ENCODE data around the gene DGKG.

DGKG gene

DNA sequence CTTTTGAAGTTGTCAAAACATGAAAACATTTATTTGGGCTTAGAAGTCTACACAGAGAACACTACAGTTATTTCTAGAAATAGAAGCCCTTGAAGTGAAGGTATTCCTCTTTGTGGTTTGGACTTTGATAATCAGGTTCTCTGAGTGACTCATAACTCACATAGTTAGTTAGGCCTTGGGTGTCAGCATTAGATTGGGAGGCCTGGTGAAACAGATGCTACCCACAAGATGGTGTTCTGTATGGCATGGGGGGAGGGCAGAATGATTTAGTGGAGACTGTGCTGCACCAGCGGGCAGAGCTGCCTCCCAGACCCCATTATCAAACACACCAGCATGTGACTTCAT, 144.2 kb downstream of the DGKG start:
- no peak for DNase-seq (ENCODE audit: low read depth in 1 of 2, low spot score in 1 of 2)
- H3K27ac ChIP-seq (replicated peaks), result no peak overlapping the region
- no peak for TF ChIP-seq GABPA (IDR thresholded peaks at IDR 0.05; ENCODE audit: low read depth)
- TF ChIP-seq, protein P1, sequence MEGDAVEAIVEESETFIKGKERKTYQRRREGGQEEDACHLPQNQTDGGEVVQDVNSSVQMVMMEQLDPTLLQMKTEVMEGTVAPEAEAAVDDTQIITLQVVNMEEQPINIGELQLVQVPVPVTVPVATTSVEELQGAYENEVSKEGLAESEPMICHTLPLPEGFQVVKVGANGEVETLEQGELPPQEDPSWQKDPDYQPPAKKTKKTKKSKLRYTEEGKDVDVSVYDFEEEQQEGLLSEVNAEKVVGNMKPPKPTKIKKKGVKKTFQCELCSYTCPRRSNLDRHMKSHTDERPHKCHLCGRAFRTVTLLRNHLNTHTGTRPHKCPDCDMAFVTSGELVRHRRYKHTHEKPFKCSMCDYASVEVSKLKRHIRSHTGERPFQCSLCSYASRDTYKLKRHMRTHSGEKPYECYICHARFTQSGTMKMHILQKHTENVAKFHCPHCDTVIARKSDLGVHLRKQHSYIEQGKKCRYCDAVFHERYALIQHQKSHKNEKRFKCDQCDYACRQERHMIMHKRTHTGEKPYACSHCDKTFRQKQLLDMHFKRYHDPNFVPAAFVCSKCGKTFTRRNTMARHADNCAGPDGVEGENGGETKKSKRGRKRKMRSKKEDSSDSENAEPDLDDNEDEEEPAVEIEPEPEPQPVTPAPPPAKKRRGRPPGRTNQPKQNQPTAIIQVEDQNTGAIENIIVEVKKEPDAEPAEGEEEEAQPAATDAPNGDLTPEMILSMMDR (IDR thresholded peaks at IDR 0.05; ENCODE audit: insufficient read depth, low read length), result no peak
- no peak for TF ChIP-seq POLR2AphosphoS5 (IDR thresholded peaks at IDR 0.05; ENCODE audit: low read depth)
- TF ChIP-seq, protein P2, sequence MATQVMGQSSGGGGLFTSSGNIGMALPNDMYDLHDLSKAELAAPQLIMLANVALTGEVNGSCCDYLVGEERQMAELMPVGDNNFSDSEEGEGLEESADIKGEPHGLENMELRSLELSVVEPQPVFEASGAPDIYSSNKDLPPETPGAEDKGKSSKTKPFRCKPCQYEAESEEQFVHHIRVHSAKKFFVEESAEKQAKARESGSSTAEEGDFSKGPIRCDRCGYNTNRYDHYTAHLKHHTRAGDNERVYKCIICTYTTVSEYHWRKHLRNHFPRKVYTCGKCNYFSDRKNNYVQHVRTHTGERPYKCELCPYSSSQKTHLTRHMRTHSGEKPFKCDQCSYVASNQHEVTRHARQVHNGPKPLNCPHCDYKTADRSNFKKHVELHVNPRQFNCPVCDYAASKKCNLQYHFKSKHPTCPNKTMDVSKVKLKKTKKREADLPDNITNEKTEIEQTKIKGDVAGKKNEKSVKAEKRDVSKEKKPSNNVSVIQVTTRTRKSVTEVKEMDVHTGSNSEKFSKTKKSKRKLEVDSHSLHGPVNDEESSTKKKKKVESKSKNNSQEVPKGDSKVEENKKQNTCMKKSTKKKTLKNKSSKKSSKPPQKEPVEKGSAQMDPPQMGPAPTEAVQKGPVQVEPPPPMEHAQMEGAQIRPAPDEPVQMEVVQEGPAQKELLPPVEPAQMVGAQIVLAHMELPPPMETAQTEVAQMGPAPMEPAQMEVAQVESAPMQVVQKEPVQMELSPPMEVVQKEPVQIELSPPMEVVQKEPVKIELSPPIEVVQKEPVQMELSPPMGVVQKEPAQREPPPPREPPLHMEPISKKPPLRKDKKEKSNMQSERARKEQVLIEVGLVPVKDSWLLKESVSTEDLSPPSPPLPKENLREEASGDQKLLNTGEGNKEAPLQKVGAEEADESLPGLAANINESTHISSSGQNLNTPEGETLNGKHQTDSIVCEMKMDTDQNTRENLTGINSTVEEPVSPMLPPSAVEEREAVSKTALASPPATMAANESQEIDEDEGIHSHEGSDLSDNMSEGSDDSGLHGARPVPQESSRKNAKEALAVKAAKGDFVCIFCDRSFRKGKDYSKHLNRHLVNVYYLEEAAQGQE (IDR thresholded peaks at IDR 0.05; ENCODE audit: insufficient replicate concordance, low read depth), result no peak
- no peak for TF ChIP-seq SPI1 (IDR thresholded peaks at IDR 0.05; ENCODE audit: borderline replicate concordance, low read depth)

DNA sequence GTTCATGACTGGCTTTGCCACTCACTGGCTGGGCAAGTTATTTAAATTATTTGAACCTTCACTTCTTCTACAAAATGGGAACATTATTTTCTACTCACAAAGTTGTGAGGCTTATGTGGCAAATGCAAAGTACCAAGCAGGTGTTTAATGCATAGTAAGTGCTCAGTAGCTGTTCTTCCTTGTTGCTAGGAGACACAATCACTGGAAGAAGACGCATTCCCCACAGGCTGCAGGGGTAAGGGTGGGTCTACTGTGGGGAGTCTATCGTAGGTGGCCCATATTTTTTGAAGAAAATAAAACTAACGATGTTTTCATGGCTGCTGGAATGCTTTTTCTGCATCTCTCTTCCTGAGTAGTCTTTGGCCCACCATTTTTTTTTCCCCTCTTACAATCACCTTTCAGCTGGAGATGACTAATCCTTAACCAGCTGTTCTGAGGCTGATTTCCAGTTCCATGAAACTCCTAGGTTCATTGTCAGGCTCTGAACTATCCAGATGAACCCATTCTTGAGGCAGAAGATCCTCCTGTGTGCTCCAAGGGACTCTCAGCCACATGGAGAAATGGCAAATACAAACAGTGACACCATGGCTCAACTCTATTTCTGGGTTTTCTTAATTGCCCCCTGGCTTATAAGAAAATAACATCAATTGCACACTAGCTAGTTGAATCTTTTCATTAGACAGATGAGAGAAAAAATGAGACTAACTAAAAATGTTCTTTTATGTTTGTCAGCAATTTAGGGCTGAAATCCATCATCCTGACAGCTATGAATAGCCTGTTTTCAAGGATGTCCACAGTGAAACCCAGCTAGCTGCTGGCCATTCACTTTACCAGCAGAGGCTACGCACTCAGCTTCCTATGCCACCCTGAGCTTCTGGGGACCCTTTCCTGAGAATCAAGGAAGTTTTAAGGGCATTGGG, 144.9 kb downstream of the DGKG start:
- TF ChIP-seq GABPA (IDR thresholded peaks at IDR 0.05; ENCODE audit: low read depth), result no peak
- TF ChIP-seq, protein P2 (IDR thresholded peaks at IDR 0.05; ENCODE audit: insufficient replicate concordance, low read depth), result no peak
- TF ChIP-seq, protein P1 (IDR thresholded peaks at IDR 0.05; ENCODE audit: insufficient read depth, low read length), result no peak
- no peak for TF ChIP-seq SPI1 (IDR thresholded peaks at IDR 0.05; ENCODE audit: borderline replicate concordance, low read depth)
- TF ChIP-seq POLR2AphosphoS5 (IDR thresholded peaks at IDR 0.05; ENCODE audit: low read depth), result no peak
- Histone ChIP-seq H3K27me3 (ENCODE audit: insufficient read depth, poor library complexity, severe bottlenecking) (no peaks in the 10 kb centered on the region), H3K27ac (replicated peaks) (no peak overlapping the region), H3K4me3 (replicated peaks; ENCODE audit: insufficient read depth, low read length) (no peak overlapping the region)
- DNase-seq (ENCODE audit: low read depth in 1 of 2, low spot score in 1 of 2), result no peak

More for the DNA sequence above, 144.2 kb downstream of the DGKG start:
- no peak overlapping the region for H3K4me3 ChIP-seq (replicated peaks; ENCODE audit: insufficient read depth, low read length)
- no peaks in the 10 kb centered on the region for H3K27me3 ChIP-seq (ENCODE audit: insufficient read depth, poor library complexity, severe bottlenecking)

- DNase-seq (ENCODE audit: low read depth in 1 of 2, low spot score in 1 of 2), result no peak
- TF ChIP-seq SPI1 (IDR thresholded peaks at IDR 0.05; ENCODE audit: borderline replicate concordance, low read depth) (no peak), GABPA (IDR thresholded peaks at IDR 0.05; ENCODE audit: low read depth) (no peak), POLR2AphosphoS5 (IDR thresholded peaks at IDR 0.05; ENCODE audit: low read depth) (no peak)
- TF ChIP-seq, protein P2 (IDR thresholded peaks at IDR 0.05; ENCODE audit: insufficient replicate concordance, low read depth), result no peak
- TF ChIP-seq, protein P1 (IDR thresholded peaks at IDR 0.05; ENCODE audit: insufficient read depth, low read length), result no peak
- H3K27me3 ChIP-seq (ENCODE audit: insufficient read depth, poor library complexity, severe bottlenecking), result no peaks in the 10 kb centered on the region
- no peak overlapping the region for H3K27ac ChIP-seq (replicated peaks)
- H3K4me3 ChIP-seq (replicated peaks; ENCODE audit: insufficient read depth, low read length), result no peak overlapping the region
Measured at GRCh38 chr3:186214670-186215069, 147.4 kb downstream of the DGKG start.

All from HL-60 (cell line).